ENCODE data around the gene TFDP1.

GRCh38 chr13:113558461-113558860 is 26.1 kb upstream of the TFDP1 start:
- TF ChIP-seq CTCF (IDR thresholded peaks at IDR 0.05) (no peak), POLR2A (IDR thresholded peaks at IDR 0.05) (no peak), POLR2AphosphoS5 (IDR thresholded peaks at IDR 0.05) (no peak)

All from breast epithelium (tissue), 3 donors.